Measurements from ENCODE around the gene BCAN.

BCAN gene

DNA sequence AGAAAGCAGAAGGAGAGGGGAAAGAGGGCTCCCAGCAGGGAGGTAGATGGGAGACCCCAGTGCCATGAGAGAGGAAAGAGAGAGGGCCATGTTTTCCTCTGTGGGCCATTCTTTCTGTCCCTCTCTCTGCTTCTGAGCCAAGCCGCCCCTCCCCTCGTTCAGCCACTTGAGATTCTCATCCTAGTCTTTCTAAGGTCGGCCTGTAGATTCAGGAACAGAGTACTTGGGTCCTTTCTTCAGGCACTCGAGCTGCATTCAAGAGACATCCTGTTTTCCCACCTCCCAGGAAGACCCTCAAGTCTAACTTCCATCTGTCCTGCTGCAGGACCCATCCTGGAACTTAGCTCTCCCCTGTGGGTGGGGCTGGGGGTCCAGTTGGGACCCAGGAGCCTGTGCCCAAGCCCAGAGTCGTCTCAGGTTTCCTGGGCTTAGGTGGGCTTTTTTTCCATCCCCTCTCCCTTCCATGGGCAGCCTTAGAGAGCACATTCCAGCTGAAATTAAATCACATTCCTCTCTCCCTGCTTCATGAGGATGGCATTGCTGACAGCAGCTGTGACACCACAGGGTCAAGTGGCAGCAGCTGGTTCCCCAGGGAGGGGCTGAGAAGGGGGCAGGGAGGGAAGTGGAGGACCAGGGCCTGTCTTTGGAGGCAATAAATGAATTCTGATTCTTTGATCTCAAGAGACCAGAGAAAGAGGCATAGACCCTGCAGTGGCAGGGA is 22.3 kb downstream of the BCAN start:
- TF ChIP-seq FOXP2 (optimal IDR thresholded peaks at IDR 0.05; ENCODE audit: borderline replicate concordance, extremely low read depth, extremely low read length, insufficient read depth) (no peak), POLR2AphosphoS5 (IDR thresholded peaks at IDR 0.05; ENCODE audit: low read depth, low read length) (no peak), SIN3A (IDR thresholded peaks at IDR 0.05; ENCODE audit: borderline replicate concordance, insufficient read depth, low read length) (no peak), TAF1 (IDR thresholded peaks at IDR 0.05; ENCODE audit: borderline replicate concordance, insufficient read depth, low read length) (no peak)
- TF ChIP-seq, protein P1, sequence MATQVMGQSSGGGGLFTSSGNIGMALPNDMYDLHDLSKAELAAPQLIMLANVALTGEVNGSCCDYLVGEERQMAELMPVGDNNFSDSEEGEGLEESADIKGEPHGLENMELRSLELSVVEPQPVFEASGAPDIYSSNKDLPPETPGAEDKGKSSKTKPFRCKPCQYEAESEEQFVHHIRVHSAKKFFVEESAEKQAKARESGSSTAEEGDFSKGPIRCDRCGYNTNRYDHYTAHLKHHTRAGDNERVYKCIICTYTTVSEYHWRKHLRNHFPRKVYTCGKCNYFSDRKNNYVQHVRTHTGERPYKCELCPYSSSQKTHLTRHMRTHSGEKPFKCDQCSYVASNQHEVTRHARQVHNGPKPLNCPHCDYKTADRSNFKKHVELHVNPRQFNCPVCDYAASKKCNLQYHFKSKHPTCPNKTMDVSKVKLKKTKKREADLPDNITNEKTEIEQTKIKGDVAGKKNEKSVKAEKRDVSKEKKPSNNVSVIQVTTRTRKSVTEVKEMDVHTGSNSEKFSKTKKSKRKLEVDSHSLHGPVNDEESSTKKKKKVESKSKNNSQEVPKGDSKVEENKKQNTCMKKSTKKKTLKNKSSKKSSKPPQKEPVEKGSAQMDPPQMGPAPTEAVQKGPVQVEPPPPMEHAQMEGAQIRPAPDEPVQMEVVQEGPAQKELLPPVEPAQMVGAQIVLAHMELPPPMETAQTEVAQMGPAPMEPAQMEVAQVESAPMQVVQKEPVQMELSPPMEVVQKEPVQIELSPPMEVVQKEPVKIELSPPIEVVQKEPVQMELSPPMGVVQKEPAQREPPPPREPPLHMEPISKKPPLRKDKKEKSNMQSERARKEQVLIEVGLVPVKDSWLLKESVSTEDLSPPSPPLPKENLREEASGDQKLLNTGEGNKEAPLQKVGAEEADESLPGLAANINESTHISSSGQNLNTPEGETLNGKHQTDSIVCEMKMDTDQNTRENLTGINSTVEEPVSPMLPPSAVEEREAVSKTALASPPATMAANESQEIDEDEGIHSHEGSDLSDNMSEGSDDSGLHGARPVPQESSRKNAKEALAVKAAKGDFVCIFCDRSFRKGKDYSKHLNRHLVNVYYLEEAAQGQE (IDR thresholded peaks at IDR 0.05; ENCODE audit: insufficient read depth in 1 of 2, low read depth in 2 of 2, low read length in 2 of 2): no peak

- TF ChIP-seq SIN3A (IDR thresholded peaks at IDR 0.05; ENCODE audit: borderline replicate concordance, insufficient read depth, low read length) (no peak), FOXP2 (optimal IDR thresholded peaks at IDR 0.05; ENCODE audit: borderline replicate concordance, extremely low read depth, extremely low read length, insufficient read depth) (no peak)
Observed at GRCh38 chr1:156664767-156665411, 23.0 kb downstream of the BCAN start.

GRCh38 chr1:156665539-156665938 is 23.6 kb downstream of the BCAN start:
- TF ChIP-seq, protein P1 (IDR thresholded peaks at IDR 0.05; ENCODE audit: insufficient read depth in 1 of 2, low read depth in 2 of 2, low read length in 2 of 2): no peak
- no peak for TF ChIP-seq POLR2AphosphoS5 (IDR thresholded peaks at IDR 0.05; ENCODE audit: low read depth, low read length)
- TF ChIP-seq FOXP2 (optimal IDR thresholded peaks at IDR 0.05; ENCODE audit: borderline replicate concordance, extremely low read depth, extremely low read length, insufficient read depth): no peak

- TF ChIP-seq FOXP2 (optimal IDR thresholded peaks at IDR 0.05; ENCODE audit: borderline replicate concordance, extremely low read depth, extremely low read length, insufficient read depth) (no peak), POLR2AphosphoS5 (IDR thresholded peaks at IDR 0.05; ENCODE audit: low read depth, low read length) (no peak)
- TF ChIP-seq, protein P1 (IDR thresholded peaks at IDR 0.05; ENCODE audit: insufficient read depth in 1 of 2, low read depth in 2 of 2, low read length in 2 of 2): no peak
Observed at GRCh38 chr1:156666862-156667609, 25.1 kb downstream of the BCAN start.

GRCh38 chr1:156667610-156667967 is 25.7 kb downstream of the BCAN start:
- TF ChIP-seq POLR2AphosphoS5 (IDR thresholded peaks at IDR 0.05; ENCODE audit: low read depth, low read length) (no peak), FOXP2 (optimal IDR thresholded peaks at IDR 0.05; ENCODE audit: borderline replicate concordance, extremely low read depth, extremely low read length, insufficient read depth) (no peak)
